GM23338 (cell line): Measurements from ENCODE around the gene WSCD1.

Source experiments
- EZH2 ChIP-seq: fragments of 200-600 bp; sonication (generic); IDR thresholded peaks from one replicate; pipeline ENCODE4 v1.8.0; 2017; ENCODE audit warnings: antibody characterized with exemption, mild to moderate bottlenecking, low read depth; ENCODE audit not compliant: unreplicated experiment
- EZH2phosphoT487 ChIP-seq: fragments of 200-600 bp; sonication (generic); IDR thresholded peaks from one replicate; pipeline ENCODE4 v1.8.1; 2018; ENCODE audit warnings: antibody characterized with exemption; ENCODE audit not compliant: unreplicated experiment
- NANOG ChIP-seq: IDR thresholded peaks from 2 replicates; pipeline ENCODE4 v1.6.1; 2016; ENCODE audit warnings: antibody characterized with exemption, borderline replicate concordance
- POLR2AphosphoS5 ChIP-seq: IDR thresholded peaks from 2 replicates; pipeline ENCODE4 v1.6.1; 2016; ENCODE audit warnings: antibody characterized with exemption, low read depth
- REST ChIP-seq: IDR thresholded peaks from one replicate; pipeline ENCODE4 v1.6.1; 2018; ENCODE audit warnings: antibody characterized with exemption; ENCODE audit not compliant: unreplicated experiment
- TF ChIP-seq, protein P1 (sequence below), 2 experiments: fragments of 200-600 bp in 1 of 2; sonication (generic) in 1 of 2; conservative IDR thresholded peaks; 2 replicates each; pipeline versions ENCODE4 v1.5.1 to v1.6.1; 2016 to 2017; ENCODE audit warnings: antibody characterized with exemption in 2 of 2, low read depth in 2 of 2, mild to moderate bottlenecking in 2 of 2, moderate library complexity in 1 of 2

- TF ChIP-seq, protein P1, sequence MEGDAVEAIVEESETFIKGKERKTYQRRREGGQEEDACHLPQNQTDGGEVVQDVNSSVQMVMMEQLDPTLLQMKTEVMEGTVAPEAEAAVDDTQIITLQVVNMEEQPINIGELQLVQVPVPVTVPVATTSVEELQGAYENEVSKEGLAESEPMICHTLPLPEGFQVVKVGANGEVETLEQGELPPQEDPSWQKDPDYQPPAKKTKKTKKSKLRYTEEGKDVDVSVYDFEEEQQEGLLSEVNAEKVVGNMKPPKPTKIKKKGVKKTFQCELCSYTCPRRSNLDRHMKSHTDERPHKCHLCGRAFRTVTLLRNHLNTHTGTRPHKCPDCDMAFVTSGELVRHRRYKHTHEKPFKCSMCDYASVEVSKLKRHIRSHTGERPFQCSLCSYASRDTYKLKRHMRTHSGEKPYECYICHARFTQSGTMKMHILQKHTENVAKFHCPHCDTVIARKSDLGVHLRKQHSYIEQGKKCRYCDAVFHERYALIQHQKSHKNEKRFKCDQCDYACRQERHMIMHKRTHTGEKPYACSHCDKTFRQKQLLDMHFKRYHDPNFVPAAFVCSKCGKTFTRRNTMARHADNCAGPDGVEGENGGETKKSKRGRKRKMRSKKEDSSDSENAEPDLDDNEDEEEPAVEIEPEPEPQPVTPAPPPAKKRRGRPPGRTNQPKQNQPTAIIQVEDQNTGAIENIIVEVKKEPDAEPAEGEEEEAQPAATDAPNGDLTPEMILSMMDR (conservative IDR thresholded peaks at IDR 0.05; ENCODE audit: low read depth in 2 of 2) = no peak
- TF ChIP-seq NANOG (no peak), REST (no peak), EZH2phosphoT487 (no peak), EZH2 (no peak), POLR2AphosphoS5 (no peak)
These were observed 30.8 kb downstream of the WSCD1 start for GRCh38 chr17:6100891-6101500.
